ENCODE data around the gene HECTD2. TPM values are rescaled to one million over a fixed set of nuclear protein-coding genes. Genes with fewer than 3 reads are reported as not detected.

HECTD2 gene
- total and polyA plus RNA-seq, 9 of the 15 experiments (the other 6 are each of a cell fraction or from before 2014, with no cell fraction given): 1.3 to 5.9 (median 3.9) TPM

GRCh38 chr10:91367127-91367531, 43.0 kb upstream of the HECTD2 start:
- Histone ChIP-seq H3K79me2 (ENCODE audit: control insufficient read depth, insufficient read depth, low read length) (no peaks in the 10 kb centered on the region), H4K20me1 (replicated peaks; ENCODE audit: control insufficient read depth, insufficient read depth, low read length) (no peaks in the 10 kb centered on the region), H3K36me3 (ENCODE audit: control insufficient read depth, insufficient read depth, low read length) (no peaks in the 10 kb centered on the region), H3K9ac (ENCODE audit: insufficient read depth in 1 of 2, low read depth in 2 of 2, low read length in 2 of 2) (no peak overlapping the region), H3K27me3 (ENCODE audit: control insufficient read depth in 2 of 2, insufficient read depth in 2 of 2, low read length in 2 of 2) (no peaks in the 10 kb centered on the region), H3K4me1 (replicated peaks in 1 of 2; ENCODE audit: control insufficient read depth in 2 of 2, insufficient read depth in 2 of 2, low read length in 2 of 2) (no peaks in the 10 kb centered on the region), H3K4me3 (no peak overlapping the region), H3K9me1 (ENCODE audit: control insufficient read depth, insufficient read depth, low read length) (no peaks in the 10 kb centered on the region), H3K9me3 (replicated peaks; ENCODE audit: control insufficient read depth, insufficient read depth, low read depth, low read length) (no peaks in the 10 kb centered on the region), H2AFZ (ENCODE audit: low read depth, low read length) (no peak overlapping the region), H3K27ac (ENCODE audit: extremely low read depth, low read depth, low read length) (no peak overlapping the region), H3K4me2 (ENCODE audit: insufficient read depth, low read length) (no peak overlapping the region)
- FAIRE-seq: no peak
- intact Hi-C loops (cut with micrococcal nuclease) (no loop called here), in situ Hi-C loops (cut with MboI) (no loop called here)
- CTCF ChIA-PET (ENCODE audit: low intra/inter-chr PET ratio): no interaction called here
- ATAC-seq: no peak
- POLR2A ChIA-PET: no interaction called here
- BruUV-seq (replicated peaks): no TSS peak
- no peak for DNase-seq (ENCODE audit: extremely low read depth in 1 of 4, low spot score in 3 of 4)
- TF ChIP-seq ATF2 (CRISPR knock-in tag; IDR thresholded peaks at IDR 0.05) (no peak), PRPF4 (IDR thresholded peaks at IDR 0.05; ENCODE audit: insufficient read depth, low read depth, low read length, poor library complexity, severe bottlenecking) (no peak), TRIM25 (IDR thresholded peaks at IDR 0.05; ENCODE audit: borderline replicate concordance) (no peak), ZBTB11 (CRISPR knock-in tag; IDR thresholded peaks at IDR 0.05) (no peak), ZNF263 (CRISPR knock-in tag; IDR thresholded peaks at IDR 0.05; ENCODE audit: borderline replicate concordance) (no peak), ZBTB43 (CRISPR knock-in tag; IDR thresholded peaks at IDR 0.05) (no peak), ZNF584 (CRISPR knock-in tag; IDR thresholded peaks at IDR 0.05; ENCODE audit: low read depth) (no peak), BRD4 (IDR thresholded peaks at IDR 0.05) (no peak), FOXJ3 (CRISPR knock-in tag; IDR thresholded peaks at IDR 0.05) (no peak), CBX8 (IDR thresholded peaks at IDR 0.05; ENCODE audit: borderline replicate concordance, extremely low read depth, low read depth, low read length, poor library complexity, severe bottlenecking) (no peak)

Measured in K562 (cell line).